Fibroblast of mammary gland (primary cell): ENCODE data around the gene SCAP.

ENCODE experiments used
- DNase-seq: peaks from one replicate; pipeline ENCODE4 v3.0.0-alpha.2; 2010; ENCODE audit warnings: low read depth
- H3K4me3 ChIP-seq: 2 replicates; pipeline ENCODE4 v1.5.1; 2011; ENCODE audit warnings: low read depth, mild to moderate bottlenecking, low read length, moderate library complexity; ENCODE audit not compliant: control insufficient read depth
- CTCF ChIP-seq: conservative IDR thresholded peaks from 2 replicates; pipeline ENCODE4 v1.5.1; 2011; ENCODE audit warnings: low read depth, low read length, inconsistent platforms; ENCODE audit not compliant: control insufficient read depth, insufficient read depth

SCAP gene

GRCh38 chr3:47407237-47407636, 68.5 kb downstream of the SCAP start:
- H3K4me3 ChIP-seq, result no peak overlapping the region
- no peak for DNase-seq
- no peak for TF ChIP-seq CTCF

- DNase-seq, result no peak
- no peak for TF ChIP-seq CTCF
- H3K4me3 ChIP-seq, result no peak overlapping the region
Observed at GRCh38 chr3:47406762-47407149, 69.0 kb downstream of the SCAP start.

- no peak for DNase-seq
- no peak for TF ChIP-seq CTCF
- H3K4me3 ChIP-seq, result no peak overlapping the region
Observed at GRCh38 chr3:47405820-47406761, 69.7 kb downstream of the SCAP start.

GRCh38 chr3:47404955-47405790, 70.6 kb downstream of the SCAP start:
- H3K4me3 ChIP-seq, result no peak overlapping the region
- TF ChIP-seq CTCF, result no peak
- peak; percentile 19 for DNase-seq

GRCh38 chr3:47404431-47404876, 71.3 kb downstream of the SCAP start:
- no peak overlapping the region for H3K4me3 ChIP-seq
- DNase-seq, result no peak
- no peak for TF ChIP-seq CTCF

GRCh38 chr3:47399531-47400270, 76.0 kb downstream of the SCAP start:
- H3K4me3 ChIP-seq, result no peak overlapping the region
- DNase-seq, result peak; percentile 54
- TF ChIP-seq CTCF, result no peak
